Nephron (organoid): ENCODE data around the gene ATG4D.

ENCODE experiments used
- H3K27ac Mint-ChIP-seq, 3 experiments: 2 replicates each; pipeline ENCODE4 v1.8.0; 2020; ENCODE audit warnings: mixed read lengths in 3 of 3, mild to moderate bottlenecking in 2 of 3, moderate library complexity in 1 of 3
- H3K27me3 Mint-ChIP-seq: 2 replicates; pipeline ENCODE4 v1.8.0; 2021; ENCODE audit warnings: low read depth, mild to moderate bottlenecking, moderate library complexity, mixed read lengths
- H3K36me3 Mint-ChIP-seq: 2 replicates; pipeline ENCODE4 v1.8.0; 2020; ENCODE audit warnings: low read depth, mixed read lengths
- H3K4me1 Mint-ChIP-seq: 2 replicates; pipeline ENCODE4 v1.8.0; 2020; ENCODE audit warnings: mixed read lengths
- H3K4me3 Mint-ChIP-seq, 3 experiments: 2 replicates each; pipeline ENCODE4 v1.8.0; 2020; ENCODE audit warnings: mild to moderate bottlenecking in 3 of 3, mixed read lengths in 3 of 3, moderate library complexity in 2 of 3
- H3K9me3 Mint-ChIP-seq: 2 replicates; pipeline ENCODE4 v1.8.0; 2020; ENCODE audit warnings: mixed read lengths
- TF ChIP-seq, protein P1 (sequence below), 3 experiments: fragments of 200-600 bp; sonication (generic); IDR thresholded peaks; one replicate each; pipeline ENCODE4 v1.5.0; 2021; ENCODE audit warnings: antibody characterized with exemption in 3 of 3; ENCODE audit not compliant: unreplicated experiment in 3 of 3

Gene ATG4D

DNA sequence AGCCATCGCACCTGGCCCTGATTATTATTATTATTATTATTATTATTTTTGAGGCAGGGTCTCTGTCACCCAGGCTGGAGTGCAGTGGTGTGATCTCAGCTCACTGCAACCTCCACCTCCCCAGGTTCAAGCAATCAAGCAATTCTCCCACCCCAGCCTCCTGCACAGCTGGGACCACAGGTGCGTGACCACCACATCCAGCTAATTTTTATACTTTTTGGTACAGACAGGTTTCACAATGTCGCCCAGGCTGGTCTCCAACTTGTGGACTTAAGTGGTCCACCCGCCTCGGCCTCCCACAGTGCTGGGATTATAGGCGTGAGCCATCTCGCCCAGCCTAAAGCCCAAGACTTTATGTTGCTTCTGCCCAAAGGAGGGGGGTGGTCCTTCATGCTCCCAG lies 49.4 kb downstream of the ATG4D start:
- TF ChIP-seq, protein P1, sequence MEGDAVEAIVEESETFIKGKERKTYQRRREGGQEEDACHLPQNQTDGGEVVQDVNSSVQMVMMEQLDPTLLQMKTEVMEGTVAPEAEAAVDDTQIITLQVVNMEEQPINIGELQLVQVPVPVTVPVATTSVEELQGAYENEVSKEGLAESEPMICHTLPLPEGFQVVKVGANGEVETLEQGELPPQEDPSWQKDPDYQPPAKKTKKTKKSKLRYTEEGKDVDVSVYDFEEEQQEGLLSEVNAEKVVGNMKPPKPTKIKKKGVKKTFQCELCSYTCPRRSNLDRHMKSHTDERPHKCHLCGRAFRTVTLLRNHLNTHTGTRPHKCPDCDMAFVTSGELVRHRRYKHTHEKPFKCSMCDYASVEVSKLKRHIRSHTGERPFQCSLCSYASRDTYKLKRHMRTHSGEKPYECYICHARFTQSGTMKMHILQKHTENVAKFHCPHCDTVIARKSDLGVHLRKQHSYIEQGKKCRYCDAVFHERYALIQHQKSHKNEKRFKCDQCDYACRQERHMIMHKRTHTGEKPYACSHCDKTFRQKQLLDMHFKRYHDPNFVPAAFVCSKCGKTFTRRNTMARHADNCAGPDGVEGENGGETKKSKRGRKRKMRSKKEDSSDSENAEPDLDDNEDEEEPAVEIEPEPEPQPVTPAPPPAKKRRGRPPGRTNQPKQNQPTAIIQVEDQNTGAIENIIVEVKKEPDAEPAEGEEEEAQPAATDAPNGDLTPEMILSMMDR (IDR thresholded peaks at IDR 0.05; ENCODE audit: unreplicated experiment in 3 of 3): no peak
- Mint-ChIP-seq H3K27me3 (peaks cover 33% of the 10 kb centered on the region), H3K9me3 (no peaks in the 10 kb centered on the region), H3K4me3 (no peak overlapping the region), H3K27ac (no peak overlapping the region), H3K36me3 (no peaks in the 10 kb centered on the region), H3K4me1 (no peaks in the 10 kb centered on the region)

- H3K27me3 Mint-ChIP-seq: peaks cover 25% of the 10 kb centered on the region
- H3K36me3 Mint-ChIP-seq: no peaks in the 10 kb centered on the region
- TF ChIP-seq, protein P1 (IDR thresholded peaks at IDR 0.05; ENCODE audit: unreplicated experiment in 3 of 3): no peak
- H3K4me3 Mint-ChIP-seq: no peak overlapping the region
- no peaks in the 10 kb centered on the region for H3K4me1 Mint-ChIP-seq
- no peaks in the 10 kb centered on the region for H3K9me3 Mint-ChIP-seq
- peak overlapping the region in 1 of 3 experiments; percentile 66 for H3K27ac Mint-ChIP-seq
These were observed 50.3 kb downstream of the ATG4D start for GRCh38 chr19:10593820-10594637.

DNA sequence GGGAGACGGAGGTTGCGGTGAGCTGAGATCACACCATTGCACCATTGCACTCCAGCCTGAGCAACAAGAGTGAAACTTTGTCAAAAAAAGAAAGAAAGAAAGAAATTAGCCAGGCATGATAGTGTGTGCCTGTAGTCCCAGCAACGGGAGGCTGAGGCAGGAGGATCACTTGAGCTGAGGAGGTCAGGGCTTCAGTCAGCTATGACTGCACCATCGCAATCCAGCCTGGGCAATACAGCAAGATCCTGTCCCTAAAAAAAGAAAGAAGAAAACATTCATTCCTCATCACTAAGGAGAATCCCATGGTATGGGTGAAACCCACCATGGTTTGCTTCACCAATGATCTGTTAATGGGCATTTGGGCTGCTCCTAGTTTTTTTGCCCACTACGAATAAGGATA lies 56.4 kb downstream of the ATG4D start:
- Mint-ChIP-seq H3K36me3 (no peaks in the 10 kb centered on the region), H3K4me1 (peaks cover 13% of the 10 kb centered on the region), H3K9me3 (no peaks in the 10 kb centered on the region), H3K27ac (no peak overlapping the region), H3K4me3 (peak overlapping the region; percentile 59 to 84 (median 72)), H3K27me3 (peaks cover 16% of the 10 kb centered on the region)
- TF ChIP-seq, protein P1 (IDR thresholded peaks at IDR 0.05; ENCODE audit: unreplicated experiment in 3 of 3): no peak

- H3K27ac Mint-ChIP-seq: peak overlapping the region in 2 of 3 experiments; percentile 42 to 85
- no peaks in the 10 kb centered on the region for H3K9me3 Mint-ChIP-seq
- peak overlapping the region; percentile 81 to 90 (median 89) for H3K4me3 Mint-ChIP-seq
- H3K4me1 Mint-ChIP-seq: peaks cover 13% of the 10 kb centered on the region
- H3K36me3 Mint-ChIP-seq: no peaks in the 10 kb centered on the region
- H3K27me3 Mint-ChIP-seq: peaks cover 6% of the 10 kb centered on the region
- TF ChIP-seq, protein P1 (IDR thresholded peaks at IDR 0.05; ENCODE audit: unreplicated experiment in 3 of 3): no peak
These were observed 58.3 kb downstream of the ATG4D start for GRCh38 chr19:10601999-10602329.

DNA sequence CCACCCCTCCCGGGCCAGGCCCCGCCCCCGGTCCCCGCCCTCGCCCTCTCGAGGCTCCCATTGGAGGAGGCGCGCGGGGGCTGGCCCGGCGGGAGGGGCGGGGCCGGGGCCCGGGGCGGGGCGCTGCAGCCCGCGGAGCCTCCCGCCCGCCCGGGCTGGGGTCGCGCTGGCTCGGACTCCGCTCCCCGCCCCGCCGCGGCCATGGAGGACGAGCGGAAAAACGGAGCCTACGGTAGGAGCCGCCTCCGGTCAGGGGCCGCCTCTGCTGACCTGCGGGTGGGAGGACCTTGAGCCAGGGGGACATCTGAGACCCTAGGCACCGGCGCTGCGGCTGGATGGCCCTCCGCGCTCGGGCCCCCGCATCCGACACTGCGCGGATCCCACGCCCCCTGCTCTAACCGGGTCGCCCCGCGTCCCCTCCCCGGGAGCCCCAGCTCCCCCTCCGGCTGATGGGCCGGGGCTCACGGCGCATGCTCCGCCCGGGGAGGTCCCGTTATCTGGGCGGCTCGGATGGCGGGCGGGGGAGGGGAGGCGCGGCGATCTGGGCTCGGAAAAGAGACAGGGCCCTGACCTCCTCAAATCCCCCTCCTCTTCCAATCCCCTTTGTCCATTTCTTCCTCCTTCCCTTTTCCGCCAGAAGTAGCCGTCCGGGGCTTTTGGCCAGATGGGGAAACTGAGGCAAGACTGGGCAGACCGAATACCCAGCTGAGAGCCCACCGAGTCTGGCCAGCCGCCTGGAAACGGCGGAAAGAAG lies 58.8 kb downstream of the ATG4D start:
- no peaks in the 10 kb centered on the region for H3K9me3 Mint-ChIP-seq
- peak overlapping the region; percentile 89 to 91 (median 89) for H3K4me3 Mint-ChIP-seq
- peaks cover 6% of the 10 kb centered on the region for H3K27me3 Mint-ChIP-seq
- H3K4me1 Mint-ChIP-seq: peaks cover 13% of the 10 kb centered on the region
- no peaks in the 10 kb centered on the region for H3K36me3 Mint-ChIP-seq
- TF ChIP-seq, protein P1 (IDR thresholded peaks at IDR 0.05; ENCODE audit: unreplicated experiment in 3 of 3): no peak
- H3K27ac Mint-ChIP-seq: peak overlapping the region in 2 of 3 experiments; percentile 68 to 85
